ENCODE data around the gene PIK3CA. TPM values are rescaled to one million over a fixed set of nuclear protein-coding genes. Genes with fewer than 3 reads are reported as not detected.
"Not testable (repeated sequence)": the region's sequence is repeated elsewhere in the genome, so short reads cannot be mapped to it uniquely, and the experiment has no call there.

The PIK3CA gene
- total RNA-seq, 2 donors from 2014 or later, result 11.3 to 18.0 TPM

GRCh38 chr3:179108086-179108485 is 40.1 kb upstream of the PIK3CA start:
- TF ChIP-seq, protein P1, sequence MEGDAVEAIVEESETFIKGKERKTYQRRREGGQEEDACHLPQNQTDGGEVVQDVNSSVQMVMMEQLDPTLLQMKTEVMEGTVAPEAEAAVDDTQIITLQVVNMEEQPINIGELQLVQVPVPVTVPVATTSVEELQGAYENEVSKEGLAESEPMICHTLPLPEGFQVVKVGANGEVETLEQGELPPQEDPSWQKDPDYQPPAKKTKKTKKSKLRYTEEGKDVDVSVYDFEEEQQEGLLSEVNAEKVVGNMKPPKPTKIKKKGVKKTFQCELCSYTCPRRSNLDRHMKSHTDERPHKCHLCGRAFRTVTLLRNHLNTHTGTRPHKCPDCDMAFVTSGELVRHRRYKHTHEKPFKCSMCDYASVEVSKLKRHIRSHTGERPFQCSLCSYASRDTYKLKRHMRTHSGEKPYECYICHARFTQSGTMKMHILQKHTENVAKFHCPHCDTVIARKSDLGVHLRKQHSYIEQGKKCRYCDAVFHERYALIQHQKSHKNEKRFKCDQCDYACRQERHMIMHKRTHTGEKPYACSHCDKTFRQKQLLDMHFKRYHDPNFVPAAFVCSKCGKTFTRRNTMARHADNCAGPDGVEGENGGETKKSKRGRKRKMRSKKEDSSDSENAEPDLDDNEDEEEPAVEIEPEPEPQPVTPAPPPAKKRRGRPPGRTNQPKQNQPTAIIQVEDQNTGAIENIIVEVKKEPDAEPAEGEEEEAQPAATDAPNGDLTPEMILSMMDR (IDR thresholded peaks at IDR 0.05), result no peak
- intact Hi-C loops (cut with DNase I), result no loop called here

GRCh38 chr3:179113903-179114302 is 34.3 kb upstream of the PIK3CA start:
- no peaks in the 10 kb centered on the region for H3K27me3 ChIP-seq
- no peak for DNase-seq
- H3K9ac ChIP-seq (ENCODE audit: low read depth in 2 of 2, low read length in 2 of 2), result no peak overlapping the region
- intact Hi-C loops (cut with DNase I), result no loop called here
- no peaks in the 10 kb centered on the region for H3K4me1 ChIP-seq
- TF ChIP-seq, protein P1 (IDR thresholded peaks at IDR 0.05), result no peak
- H3K4me3 ChIP-seq, result no peak overlapping the region
- no peaks in the 10 kb centered on the region for H3K36me3 ChIP-seq
- H3K27ac ChIP-seq, result no peak overlapping the region
- no peaks in the 10 kb centered on the region for H3K9me3 ChIP-seq

More at GRCh38 chr3:179108086-179108485, 40.1 kb upstream of the PIK3CA start:
- Histone ChIP-seq H3K27ac (no peak overlapping the region), H3K4me3 (no peak overlapping the region), H3K9me3 (no peaks in the 10 kb centered on the region), H3K9ac (ENCODE audit: low read depth in 2 of 2, low read length in 2 of 2) (no peak overlapping the region), H3K27me3 (no peaks in the 10 kb centered on the region), H3K4me1 (no peaks in the 10 kb centered on the region), H3K36me3 (no peaks in the 10 kb centered on the region)
- DNase-seq, result no peak

- intact Hi-C loops (cut with DNase I); H3K9me3 ChIP-seq; H3K36me3 ChIP-seq; DNase-seq; H3K27me3 ChIP-seq; H3K4me1 ChIP-seq; H3K27ac ChIP-seq; H3K4me3 ChIP-seq; H3K9ac ChIP-seq (ENCODE audit: low read depth in 2 of 2, low read length in 2 of 2): not testable (repeated sequence)
Measured at GRCh38 chr3:179115444-179115843, 32.7 kb upstream of the PIK3CA start.

GRCh38 chr3:179116816-179117215 is 31.3 kb upstream of the PIK3CA start:
- intact Hi-C loops (cut with DNase I), result no loop called here
- TF ChIP-seq, protein P1 (IDR thresholded peaks at IDR 0.05), result no peak
- H3K9ac ChIP-seq (ENCODE audit: low read depth in 2 of 2, low read length in 2 of 2), result no peak overlapping the region
- no peaks in the 10 kb centered on the region for H3K9me3 ChIP-seq
- no peaks in the 10 kb centered on the region for H3K36me3 ChIP-seq
- no peak for DNase-seq
- no peaks in the 10 kb centered on the region for H3K27me3 ChIP-seq
- no peak overlapping the region for H3K27ac ChIP-seq
- no peaks in the 10 kb centered on the region for H3K4me1 ChIP-seq
- H3K4me3 ChIP-seq, result no peak overlapping the region

DNA sequence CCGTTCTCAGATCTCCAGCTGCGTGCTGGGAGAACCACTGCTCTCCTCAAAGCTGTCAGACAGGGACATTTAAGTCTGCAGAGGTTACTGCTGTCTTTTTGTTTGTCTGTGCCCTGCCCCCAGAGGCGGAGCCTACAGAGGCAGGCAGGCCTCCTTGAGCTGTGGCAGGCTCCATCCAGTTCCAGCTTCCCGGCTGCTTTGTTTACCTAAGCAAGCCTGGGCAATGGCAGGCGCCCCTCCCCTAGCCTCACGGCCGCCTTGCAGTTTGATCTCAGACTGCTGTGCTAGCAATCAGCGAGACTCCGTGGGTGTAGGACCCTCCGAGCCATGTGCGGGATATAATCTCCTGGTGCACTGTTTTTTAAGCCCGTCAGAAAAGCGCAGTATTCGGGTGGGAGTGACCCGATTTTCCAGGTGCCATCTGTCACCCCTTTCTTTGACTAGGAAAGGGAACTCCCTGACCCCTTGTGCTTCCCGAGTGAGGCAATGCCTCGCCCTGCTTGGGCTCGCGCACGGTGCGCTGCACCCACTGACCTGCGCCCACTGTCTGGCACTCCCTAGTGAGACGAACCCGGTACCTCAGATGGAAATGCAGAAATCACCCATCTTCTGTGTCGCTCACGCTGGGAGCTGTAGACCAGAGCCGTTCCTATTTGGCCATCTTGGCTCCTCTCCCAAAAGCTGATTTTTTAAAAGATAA is 15.8 kb upstream of the PIK3CA start:
- H3K4me1 ChIP-seq; H3K9ac ChIP-seq (ENCODE audit: low read depth in 2 of 2, low read length in 2 of 2); H3K9me3 ChIP-seq; H3K27ac ChIP-seq; intact Hi-C loops (cut with DNase I); H3K27me3 ChIP-seq; H3K36me3 ChIP-seq: not testable (repeated sequence)
- peak overlapping the region; percentile 17 for H3K4me3 ChIP-seq
- DNase-seq, result peak; percentile 81

DNA sequence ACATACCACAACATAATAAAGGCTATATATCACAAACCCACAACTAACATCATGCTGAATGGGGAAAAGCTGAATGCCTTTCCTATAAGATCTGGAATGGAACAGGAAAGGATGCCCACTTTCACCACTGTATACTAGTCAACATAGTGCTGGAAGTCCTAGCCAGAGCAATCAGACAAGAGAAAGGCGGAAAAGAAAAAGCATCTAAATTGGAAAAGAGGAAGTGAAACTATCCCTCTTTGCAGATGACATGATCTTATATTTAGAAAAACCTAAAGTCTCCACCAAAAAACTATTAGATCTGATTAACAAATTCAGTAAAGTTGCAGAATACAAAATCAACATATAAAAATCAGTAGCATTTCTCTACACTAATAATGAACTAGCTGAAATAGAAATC is 14.6 kb upstream of the PIK3CA start:
- Histone ChIP-seq H3K36me3 (no peaks in the 10 kb centered on the region), H3K27ac (no peak overlapping the region), H3K9ac (ENCODE audit: low read depth in 2 of 2, low read length in 2 of 2) (no peak overlapping the region), H3K9me3 (no peaks in the 10 kb centered on the region), H3K27me3 (no peaks in the 10 kb centered on the region), H3K4me3 (no peak overlapping the region), H3K4me1 (no peaks in the 10 kb centered on the region)
- TF ChIP-seq, protein P1 (IDR thresholded peaks at IDR 0.05), result no peak
- intact Hi-C loops (cut with DNase I), result no loop called here
- no peak for DNase-seq
